Stimulated activated CD4-positive, alpha-beta T cell treated with anti-CD3 and anti-CD28 coated beads, Interleukin-4, amount 100 ng/mL, for 24 hours (primary cell): ENCODE measurements around the gene CDC42EP2.

Experiments used
- DNase-seq: peaks from one replicate; pipeline ENCODE4 v3.0.0-alpha.2; 2020

The CDC42EP2 gene

DNA sequence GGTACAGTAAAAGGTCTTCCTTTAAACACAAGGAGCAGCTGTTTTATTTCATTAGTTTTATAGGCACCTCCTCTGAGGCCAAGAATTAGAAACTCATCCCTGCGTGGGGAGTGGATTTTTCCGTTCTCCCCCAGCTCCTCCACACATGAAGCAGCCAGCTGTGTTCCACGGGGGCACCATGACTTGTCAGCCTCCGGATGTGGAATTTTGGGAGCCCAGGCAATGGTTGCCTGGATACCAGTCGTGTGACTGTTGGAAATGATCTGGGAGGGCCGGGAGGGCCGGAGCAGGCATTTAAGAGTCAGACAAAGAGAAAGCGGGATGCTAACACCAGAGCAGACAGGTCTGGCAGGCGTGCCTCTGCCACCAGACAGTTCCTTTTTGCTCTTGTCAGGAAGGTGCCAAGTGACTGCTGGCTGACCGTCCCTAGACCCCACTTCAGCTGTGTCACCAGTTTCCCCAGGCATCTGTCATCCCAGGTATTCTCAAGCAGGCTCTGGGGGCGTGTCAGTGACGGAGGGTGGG, 15.9 kb upstream of the CDC42EP2 start:
- DNase-seq, result no peak

DNA sequence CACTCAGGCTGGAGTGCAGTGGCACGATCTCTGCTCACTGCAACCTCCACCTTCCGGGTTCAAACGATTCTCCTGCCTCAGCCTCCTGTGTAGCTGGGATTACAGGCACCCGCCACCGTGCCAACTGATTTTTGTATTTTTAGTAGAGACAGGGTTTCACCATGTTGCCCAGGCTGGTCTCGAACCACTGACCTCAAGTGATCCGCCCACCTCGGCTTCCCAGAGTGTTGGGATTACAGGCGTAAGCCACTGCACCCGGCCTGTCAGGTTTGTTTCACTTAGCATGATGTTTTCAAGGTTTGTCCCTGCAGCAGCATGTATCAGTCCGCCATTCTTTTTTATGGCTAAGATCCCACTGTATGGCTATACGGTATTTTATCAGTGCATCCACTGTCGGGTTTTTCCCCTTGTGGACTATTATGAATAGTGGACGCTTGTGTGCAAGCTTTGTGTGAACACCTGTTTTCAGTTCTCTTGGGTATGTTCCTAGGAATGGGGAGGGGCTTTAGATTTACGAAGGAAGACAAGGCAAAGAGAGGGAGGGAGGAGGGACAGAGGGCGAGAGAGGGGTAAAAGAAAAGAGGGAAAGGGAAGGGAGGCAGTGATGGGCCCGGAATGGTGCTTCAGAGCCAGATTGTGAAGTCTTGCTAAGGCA, 13.9 kb upstream of the CDC42EP2 start:
- DNase-seq, result no peak

DNA sequence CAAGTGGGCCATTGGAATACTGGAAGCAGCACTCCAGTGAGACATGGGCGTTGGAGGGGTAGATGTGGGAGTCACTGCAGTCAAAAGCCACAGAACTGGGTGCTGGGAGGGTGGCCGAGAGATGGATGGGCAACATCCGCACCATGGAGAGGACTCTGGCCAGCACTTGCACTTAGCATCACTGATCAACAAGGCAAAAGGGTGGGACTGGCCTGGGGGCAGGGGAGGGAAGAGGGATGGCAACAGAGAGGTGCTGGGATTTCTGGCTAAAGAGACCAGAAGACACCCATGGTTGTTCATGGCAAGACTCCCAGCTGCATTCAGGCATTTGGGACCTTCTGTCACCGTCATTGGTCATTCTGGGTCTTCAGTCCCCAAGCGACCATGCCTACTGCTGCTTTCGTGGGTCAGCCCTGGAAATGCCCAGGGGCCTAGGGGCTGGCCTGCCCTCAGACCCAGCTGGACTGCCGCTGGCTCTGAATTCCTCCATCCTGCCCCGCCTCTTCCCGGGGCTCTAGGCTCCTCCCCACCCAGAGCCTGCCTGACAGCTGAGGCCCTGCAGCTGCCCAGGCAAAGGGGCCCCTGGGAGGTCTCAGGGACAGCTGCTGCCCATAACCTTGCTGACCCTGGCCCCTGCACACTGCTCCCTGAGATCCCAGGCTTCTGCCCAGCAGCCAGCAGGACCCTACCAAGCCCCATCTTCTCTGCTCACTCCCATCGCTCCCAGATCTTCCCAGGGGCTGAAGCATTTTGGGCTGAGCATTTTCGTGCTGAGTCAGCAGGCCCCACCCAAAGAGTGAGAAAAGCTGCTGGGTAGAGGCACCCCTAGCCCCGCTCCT, 13.0 kb upstream of the CDC42EP2 start:
- no peak for DNase-seq

DNA sequence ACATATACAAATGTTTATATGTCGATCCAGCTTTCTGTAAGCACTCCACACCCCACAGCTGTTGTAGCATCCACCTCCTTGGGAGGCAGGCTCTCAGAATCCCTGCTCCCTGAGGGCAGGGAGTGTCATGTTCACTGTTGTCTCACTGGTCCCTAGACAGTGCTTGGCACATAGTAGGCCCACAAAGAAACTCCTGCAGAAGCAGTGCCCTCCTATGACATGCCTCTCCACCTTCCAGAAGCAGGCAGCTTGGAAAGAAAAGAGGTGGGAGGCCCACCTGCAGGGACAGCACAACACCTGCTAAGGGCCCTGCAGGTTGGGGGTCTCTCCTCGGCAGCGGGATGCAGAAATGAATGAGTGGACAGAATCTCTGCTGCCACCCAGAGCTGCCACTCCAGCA, 11.1 kb upstream of the CDC42EP2 start:
- no peak for DNase-seq

DNA sequence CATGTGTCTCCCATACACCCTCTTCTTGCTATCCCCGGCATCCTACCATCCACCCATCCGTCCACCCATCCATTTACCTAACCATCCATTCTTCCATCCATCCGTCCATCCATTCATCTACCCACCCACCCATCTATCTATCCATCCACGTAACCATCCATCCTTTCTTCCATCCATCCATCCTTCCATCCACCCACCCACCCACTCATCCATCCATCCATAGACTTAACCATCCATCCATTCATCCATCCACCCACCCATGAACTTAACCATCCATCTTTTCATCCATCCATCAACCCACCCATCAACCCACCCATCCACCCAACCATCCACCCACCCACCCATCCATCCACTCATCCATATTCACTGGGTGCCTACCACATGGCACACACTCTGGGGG, 10.6 kb upstream of the CDC42EP2 start:
- no peak for DNase-seq

DNA sequence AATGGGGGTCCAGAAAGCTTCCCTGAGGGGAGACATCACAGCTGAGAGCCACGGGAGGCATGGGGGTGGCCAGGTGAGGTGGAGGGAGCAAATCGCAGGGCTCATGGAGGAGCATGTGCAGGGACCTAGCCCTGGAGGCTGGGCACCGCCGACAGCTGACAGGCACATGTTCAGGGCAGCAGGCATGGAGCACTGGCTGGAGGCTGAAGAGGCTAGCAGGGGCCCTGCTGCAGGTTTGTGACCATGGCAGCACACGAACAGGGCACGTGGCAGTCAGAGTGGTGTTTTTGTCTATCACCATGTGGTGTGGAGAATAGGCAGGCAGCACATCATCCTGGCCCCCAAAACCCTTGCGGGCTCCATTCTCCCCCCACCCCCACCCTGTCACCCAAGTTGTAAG, 10.1 kb upstream of the CDC42EP2 start:
- DNase-seq, result no peak

DNA sequence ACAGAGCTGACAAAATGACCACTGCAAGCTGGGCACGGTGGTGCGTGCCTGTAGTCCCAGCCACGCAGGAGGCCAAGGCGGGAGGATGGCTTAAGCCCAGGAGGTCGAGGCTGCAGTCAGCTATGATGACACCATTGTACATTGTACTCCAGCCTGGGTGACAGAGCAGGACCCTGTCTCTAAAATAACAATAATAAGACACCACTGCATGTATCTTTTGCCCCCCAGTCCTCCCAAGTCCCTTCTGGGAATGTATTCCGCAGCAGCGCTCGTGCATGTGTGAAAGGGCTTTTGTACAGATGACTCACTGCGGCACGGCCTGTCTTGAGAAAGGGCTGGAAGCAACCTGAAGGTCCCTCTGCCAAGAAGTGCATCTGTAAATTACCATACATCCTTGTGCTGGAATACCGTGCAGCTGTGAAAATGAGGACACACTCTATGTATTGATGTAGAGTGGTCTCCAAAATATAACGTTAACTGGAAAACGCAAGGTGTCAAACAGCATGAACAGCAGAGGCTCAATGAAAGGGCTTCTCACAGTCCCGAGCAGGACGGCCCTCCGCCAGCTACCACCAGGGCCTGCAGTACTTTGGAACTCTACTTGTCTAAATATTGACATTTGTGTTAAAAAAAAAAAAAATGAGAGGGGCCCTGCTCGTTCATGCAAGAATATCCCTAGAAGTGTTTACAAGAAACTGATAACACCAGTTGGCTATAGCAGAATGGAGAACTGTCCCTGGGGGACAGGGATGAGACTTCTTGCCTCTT, 9.0 kb upstream of the CDC42EP2 start:
- DNase-seq, result no peak

DNA sequence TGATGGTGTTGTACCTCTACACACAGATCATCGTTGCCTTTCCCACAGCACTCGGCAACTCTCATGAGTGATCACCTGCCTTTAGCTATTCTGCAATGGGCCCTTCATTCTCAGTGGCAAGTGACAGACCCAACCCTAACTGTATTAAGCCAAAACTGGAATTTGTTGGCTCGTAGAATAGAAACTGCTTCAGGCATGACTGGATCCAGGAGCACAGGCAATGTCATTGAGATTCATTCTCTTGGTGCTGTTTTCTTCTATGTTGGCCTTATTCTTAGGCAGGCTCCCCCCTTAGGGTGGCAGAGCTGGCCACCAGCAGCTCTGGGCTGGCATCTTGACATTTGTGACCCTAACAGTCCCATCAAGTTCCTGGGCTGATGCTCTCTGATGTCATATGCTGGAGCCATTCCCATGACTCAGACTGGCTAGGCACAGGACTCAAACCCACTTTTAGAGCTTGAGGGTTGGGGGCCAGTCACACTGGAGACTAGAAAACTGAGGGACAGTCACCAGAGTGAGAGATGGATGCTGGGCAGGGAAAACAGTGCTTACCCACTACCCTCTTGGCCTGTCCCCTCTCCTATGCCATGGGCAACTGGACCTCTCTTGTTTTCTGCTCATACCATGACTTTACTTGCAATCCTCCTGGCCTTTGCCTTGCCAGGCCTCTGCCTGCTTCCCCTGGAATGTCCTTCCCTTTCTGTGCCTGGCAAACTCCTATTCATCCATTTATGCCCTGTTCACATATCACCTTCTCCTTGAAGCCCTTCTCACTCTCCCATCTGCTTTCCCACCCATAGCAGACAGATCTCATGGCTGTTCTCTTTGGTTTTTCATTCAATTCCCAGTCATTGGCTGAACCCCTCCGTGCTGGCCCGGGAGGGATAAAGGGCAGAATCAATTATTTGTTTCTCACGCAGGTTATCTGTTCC, 7.1 kb upstream of the CDC42EP2 start:
- no peak for DNase-seq

DNA sequence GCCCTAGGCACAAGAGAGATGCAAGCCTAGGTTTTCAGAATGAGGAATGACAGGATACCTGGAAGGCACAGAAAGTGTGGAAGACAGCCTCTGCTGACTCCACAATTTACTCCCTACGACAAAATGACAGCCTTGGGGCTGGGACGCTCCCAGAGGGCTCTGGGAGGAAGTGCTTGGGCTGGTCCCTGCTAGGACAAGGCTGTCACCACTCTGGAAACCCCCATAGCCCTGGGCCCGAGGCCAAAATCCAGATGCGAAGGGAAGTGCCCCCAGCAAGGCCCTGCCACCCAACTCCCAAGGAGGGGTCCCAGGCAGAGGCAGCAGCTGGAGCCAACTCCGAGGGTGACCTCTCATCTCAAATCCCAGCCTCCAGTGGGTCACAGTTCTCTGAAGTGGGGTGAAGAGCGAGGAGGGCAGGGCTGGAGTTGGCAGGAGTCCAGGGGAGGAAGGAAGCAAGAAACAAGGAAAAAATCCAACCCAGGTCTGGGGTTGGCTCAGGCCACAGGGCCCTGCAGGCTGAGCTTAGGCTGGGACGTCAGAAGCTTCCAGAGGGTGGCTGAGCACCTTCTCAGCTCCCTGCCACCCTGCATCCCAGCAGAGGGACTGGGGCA, 6.3 kb upstream of the CDC42EP2 start:
- no peak for DNase-seq

DNA sequence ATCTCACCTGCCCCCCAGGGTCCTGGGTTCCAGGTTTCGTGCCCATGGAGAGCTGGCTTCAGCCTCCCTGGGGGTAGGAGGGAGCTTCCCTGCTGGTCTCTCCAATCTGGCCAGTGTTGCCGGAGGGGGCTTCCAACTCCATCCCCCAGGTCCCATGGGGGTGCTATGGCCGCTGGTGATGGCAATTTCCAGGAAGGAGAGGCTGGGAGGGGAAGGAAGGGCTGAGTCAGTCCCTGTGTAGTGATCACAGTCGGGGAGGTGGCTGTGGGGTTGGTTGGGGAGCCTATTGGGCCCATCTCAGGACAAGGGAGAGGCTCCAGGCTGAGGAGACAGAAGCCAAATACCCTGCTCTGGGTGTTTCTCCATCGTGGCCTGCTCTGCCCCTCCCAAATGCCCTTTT, 5.7 kb upstream of the CDC42EP2 start:
- no peak for DNase-seq

DNA sequence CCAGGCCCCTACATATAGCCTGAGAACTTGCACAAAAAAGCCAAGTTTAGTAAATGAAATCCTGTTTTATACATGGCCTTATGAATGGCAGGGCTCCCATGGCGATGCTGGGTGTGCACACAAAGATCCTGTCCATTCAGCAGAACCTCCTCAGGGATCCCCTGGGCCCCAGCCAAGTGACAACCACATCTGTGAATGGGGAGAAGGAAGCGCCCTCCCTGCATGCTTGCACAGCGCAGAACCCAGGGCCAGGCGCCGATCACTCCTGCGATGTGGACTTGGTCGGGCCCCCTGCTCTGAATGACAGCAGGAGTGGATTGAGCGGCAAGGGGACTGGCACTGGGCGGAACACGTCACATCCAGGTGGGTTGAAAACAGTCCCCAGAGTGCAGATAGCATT, 4.5 kb upstream of the CDC42EP2 start:
- DNase-seq, result no peak

DNA sequence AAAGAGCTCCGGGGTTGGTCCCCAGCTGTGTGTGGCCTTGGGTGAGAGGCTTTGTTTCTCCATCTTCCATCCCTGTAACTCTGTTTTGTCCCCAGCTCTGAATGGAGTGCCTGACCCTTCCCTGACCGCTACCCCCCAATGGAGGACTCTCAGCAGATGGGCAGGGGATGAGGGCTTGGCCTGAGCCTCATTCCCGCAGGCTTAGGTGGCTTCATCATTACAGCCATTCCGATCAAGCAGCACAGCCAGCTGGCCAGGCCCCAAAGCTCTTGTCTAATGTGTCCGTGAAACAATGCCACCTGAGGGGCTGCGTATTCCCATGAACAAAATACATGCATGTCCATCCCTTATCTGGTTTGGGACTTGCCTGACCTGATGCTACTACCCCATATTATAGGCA, 3.9 kb upstream of the CDC42EP2 start:
- DNase-seq, result no peak

DNA sequence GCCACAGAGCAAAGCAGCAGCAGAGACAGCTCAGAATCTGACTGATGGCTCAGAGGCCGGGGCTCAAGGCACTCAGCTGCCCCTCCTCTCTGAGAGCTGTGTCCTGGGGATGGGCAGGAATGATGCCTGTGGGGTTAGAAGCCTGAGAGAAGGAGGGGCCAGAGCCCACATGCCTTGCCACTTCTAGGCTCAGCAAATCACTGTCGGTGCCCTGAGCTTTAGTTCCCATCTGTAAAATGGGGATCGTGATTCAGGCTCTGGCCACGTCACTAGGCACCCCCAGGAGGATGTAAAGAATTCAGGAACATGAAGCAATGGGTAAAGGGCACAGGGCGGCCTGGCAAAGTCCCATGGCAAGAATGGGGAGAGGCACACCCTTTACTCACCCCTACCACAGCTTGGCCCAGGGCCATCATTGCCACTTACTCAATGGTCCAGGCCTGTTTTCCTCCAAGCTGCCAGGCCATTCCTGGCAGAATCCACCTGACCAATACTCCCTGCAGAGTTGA, 3.4 kb upstream of the CDC42EP2 start:
- DNase-seq, result no peak

DNA sequence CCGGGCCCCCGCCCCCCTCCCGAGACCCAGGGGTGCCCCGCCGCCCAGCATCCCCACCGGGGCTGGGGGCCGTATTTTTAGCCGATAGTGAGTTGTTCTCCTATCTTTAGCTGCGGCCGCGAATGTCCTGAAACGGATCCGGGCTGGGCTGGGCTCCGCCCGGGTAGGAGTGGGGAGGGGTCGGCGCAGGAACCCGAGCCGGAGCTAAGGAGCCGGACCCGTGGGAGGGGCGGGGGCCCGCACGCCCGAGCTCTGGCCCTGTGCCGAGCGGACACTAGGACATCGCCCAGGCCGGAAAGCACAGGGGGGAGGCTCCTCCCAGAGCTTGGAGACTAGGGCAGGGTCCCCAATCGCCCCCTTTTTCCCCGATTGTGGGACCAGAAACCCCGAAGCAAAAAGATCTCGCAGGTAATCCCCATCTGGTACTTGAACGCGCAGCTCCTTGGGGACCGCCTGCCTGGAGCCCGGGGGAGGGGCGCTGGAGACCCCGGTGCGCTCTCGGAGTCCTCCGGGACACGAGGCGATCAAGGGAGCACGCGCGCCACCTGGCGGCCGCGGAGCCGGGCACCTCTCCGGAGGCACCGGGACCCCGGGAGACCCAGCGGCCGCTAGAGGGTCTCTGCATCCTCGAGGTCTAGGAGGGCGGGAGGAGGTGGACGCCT, 669 bp downstream of the CDC42EP2 start:
- DNase-seq, result peak; percentile 81

DNA sequence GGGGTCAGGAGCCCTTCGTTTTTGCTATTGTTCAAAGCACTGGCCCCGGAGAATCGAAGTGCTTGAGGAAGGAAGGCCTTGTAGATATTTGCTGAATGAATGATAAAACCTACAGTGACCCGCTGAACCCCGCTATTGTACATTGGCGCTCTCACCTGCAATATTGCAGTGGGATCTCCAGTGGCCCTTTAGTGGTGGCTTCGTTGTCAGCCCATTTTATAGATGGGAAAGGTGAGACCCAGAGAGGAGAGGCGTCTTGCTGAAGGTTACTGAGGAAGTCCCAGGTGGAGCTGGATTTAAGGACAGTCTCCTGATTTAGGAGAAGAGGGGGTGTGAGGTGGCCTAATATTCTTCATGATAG, 1.2 kb downstream of the CDC42EP2 start:
- no peak for DNase-seq

DNA sequence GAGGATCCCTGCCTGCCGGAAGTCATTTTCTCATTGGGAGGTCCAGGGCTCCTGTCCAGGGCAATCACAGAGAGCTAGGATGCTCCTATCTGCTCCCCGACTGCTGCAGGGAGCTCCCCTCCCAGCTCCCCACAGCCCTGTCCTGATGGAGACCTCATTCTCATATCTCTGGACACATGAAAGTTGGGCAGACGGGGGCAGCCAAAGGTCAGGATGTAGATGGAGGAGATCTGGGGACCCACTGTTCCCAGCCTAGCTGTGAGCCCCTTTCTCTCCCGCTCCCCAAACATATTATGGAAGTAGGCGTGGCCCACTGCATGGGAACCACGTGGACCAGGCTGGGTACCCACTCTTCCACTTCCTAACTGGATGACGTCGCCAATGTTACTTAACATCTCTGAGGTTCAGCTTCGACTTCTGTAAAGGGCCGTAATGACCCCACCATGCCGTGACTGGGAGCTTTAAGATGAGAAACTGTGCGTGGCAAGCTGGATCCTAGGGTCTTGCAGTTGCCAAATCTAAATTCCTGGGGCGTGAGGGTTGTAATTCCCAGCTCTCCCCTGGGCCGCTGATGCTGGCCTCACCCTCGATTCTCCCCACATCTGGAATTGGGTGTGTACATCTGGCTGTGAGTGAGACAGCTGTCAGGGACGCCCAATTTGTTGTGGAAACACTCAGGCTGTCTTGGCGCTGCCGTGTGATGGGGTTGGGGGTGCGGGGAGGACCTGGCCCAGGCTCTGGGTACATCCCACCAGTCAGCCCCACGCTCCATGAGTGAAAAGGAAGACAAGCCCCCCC, 1.8 kb downstream of the CDC42EP2 start:
- DNase-seq, result no peak

DNA sequence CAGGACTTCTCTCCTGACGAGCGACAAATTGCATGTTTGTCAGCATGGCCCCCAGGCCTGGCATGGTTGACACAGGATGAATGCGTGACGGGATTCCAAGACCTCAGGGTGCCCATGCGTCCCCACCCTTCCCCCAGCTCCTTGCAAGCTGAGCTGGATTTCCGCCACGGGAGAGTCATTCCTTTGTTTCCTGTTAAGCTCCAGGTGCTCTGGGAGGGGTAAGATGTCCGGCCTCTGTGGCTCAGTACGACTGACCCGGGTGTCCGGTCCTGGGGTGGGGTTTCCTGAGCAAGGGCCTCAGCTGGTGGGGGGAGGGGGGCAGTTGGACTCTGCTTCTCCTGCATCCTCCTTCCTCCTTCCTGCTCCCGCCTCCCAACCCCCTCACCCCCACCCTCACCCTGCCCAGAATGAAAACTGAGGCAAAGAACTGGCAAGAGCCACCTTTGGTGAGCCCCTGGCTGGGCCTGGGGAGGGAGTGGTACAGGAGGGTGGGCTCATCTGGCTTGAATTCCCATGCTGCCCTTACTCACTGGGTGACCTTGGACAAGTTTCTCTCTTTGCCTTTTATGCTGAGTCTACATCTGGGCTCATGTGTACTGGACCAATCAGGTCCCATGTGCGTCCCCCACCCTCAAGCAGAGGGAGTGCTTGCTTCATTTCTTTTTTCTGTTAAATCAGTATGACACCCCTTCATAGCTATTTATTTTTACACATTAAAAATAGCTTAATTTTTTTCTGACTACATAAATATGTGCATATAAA, 2.5 kb downstream of the CDC42EP2 start:
- DNase-seq, result no peak

DNA sequence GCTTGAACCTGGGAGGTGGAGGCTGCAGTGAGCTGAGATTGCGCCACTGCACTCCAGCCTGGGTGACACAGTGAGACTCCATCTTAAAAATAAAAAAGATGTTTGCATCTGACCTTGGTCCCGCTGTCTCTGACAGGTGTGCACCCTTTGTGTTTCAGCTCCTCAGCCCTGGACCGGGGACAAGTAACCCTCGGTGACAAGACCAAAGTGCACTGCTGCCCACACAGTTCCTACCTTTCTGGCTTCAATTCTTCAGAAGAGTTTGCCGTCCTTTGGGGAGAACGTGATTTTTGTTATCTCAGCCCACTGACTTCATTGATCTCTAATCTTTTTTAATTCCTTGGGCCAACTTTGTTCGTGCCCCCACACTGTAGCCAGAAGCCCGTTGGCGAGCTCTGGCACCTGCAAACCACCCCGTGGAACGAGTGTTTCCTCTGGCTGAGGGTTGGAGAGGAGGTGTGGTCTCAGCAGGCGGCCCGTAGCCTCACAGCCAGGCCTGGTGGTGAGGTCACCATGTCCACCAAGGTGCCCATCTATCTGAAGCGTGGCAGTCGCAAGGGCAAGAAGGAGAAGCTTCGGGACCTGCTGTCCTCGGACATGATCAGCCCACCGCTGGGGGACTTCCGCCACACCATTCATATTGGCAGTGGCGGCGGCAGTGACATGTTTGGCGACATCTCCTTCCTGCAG, 5.9 kb downstream of the CDC42EP2 start:
- no peak for DNase-seq

DNA sequence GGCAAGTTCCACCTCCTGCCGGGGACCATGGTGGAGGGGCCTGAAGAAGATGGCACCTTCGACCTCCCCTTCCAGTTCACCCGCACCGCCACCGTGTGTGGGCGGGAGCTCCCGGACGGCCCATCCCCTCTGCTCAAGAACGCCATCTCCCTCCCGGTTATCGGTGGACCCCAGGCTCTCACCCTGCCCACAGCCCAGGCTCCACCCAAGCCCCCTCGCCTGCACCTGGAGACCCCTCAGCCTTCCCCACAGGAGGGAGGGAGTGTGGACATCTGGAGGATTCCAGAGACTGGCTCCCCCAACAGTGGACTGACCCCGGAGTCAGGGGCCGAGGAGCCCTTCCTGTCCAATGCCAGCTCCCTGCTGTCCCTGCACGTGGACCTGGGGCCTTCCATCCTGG, 6.4 kb downstream of the CDC42EP2 start:
- no peak for DNase-seq
